ENCODE results near the gene DNAL4.

The DNAL4 gene

DNA sequence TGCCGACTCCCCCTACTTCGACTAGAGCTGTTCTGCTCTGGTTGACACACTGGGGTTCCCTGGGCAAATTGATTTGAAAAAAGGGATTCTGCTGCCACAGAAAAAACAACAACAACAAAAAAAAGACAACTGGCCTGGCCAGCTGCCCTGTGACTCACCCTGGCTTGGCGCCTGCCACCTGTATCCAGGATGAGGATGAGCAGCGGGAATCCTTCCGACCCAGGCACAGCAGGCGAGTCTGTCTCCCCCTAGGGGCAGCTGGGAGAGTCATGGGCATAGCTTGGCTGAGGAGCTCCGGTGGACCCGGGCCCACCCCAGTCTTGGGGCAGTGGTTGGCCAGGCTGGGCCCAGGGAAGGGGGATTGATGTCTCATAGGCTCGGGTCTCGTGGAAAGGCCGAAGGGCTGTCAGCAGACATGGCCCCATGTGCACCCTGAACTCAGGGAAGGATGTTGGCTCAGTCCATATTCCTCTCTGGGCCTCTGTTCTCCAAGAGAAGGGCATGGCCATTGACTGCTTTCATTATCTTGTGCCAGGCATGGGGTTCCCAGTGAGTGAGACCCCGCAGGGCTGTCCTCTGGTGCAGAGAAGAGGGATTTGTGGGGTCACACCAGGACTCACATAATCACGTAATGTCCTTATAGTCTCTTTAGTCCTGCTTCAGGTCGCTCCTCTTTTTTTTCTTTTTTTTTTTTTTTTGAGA, 27.7 kb downstream of the DNAL4 start:
- TF ChIP-seq, protein P1, sequence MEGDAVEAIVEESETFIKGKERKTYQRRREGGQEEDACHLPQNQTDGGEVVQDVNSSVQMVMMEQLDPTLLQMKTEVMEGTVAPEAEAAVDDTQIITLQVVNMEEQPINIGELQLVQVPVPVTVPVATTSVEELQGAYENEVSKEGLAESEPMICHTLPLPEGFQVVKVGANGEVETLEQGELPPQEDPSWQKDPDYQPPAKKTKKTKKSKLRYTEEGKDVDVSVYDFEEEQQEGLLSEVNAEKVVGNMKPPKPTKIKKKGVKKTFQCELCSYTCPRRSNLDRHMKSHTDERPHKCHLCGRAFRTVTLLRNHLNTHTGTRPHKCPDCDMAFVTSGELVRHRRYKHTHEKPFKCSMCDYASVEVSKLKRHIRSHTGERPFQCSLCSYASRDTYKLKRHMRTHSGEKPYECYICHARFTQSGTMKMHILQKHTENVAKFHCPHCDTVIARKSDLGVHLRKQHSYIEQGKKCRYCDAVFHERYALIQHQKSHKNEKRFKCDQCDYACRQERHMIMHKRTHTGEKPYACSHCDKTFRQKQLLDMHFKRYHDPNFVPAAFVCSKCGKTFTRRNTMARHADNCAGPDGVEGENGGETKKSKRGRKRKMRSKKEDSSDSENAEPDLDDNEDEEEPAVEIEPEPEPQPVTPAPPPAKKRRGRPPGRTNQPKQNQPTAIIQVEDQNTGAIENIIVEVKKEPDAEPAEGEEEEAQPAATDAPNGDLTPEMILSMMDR (IDR thresholded peaks at IDR 0.05; ENCODE audit: low read depth, low read length, missing control alignments), result peak; percentile 99
- H3K4me3 ChIP-seq (replicated peaks; ENCODE audit: low read depth, low read length), result no peak overlapping the region
- peak; percentile 59 for DNase-seq (ENCODE audit: extremely low read depth, low read depth)

DNA sequence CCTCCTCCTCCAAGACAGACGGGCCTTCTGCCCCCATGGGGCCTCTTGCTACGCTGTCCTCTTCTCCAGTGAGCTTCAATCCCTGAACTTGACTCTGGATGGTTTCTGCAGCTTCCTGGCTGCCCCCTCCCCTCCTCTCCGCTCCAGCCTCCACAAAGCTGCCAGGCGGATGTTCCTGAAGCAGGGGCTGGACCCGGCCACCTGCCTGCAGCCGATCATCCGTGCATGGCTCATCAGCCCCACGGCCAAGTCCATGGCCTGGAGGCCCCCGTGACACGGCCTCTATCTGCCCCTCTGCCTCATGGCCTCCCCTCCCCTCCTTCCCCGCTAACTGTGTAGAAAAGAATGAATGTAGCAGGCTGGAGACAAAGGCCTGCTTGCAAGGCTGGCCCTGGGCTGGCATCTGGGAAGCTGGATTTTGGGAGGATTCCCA, 31.4 kb downstream of the DNAL4 start:
- no peak overlapping the region for H3K4me3 ChIP-seq (replicated peaks; ENCODE audit: low read depth, low read length)
- no peak for DNase-seq (ENCODE audit: extremely low read depth, low read depth)
- TF ChIP-seq, protein P1 (IDR thresholded peaks at IDR 0.05; ENCODE audit: low read depth, low read length, missing control alignments), result no peak

DNA sequence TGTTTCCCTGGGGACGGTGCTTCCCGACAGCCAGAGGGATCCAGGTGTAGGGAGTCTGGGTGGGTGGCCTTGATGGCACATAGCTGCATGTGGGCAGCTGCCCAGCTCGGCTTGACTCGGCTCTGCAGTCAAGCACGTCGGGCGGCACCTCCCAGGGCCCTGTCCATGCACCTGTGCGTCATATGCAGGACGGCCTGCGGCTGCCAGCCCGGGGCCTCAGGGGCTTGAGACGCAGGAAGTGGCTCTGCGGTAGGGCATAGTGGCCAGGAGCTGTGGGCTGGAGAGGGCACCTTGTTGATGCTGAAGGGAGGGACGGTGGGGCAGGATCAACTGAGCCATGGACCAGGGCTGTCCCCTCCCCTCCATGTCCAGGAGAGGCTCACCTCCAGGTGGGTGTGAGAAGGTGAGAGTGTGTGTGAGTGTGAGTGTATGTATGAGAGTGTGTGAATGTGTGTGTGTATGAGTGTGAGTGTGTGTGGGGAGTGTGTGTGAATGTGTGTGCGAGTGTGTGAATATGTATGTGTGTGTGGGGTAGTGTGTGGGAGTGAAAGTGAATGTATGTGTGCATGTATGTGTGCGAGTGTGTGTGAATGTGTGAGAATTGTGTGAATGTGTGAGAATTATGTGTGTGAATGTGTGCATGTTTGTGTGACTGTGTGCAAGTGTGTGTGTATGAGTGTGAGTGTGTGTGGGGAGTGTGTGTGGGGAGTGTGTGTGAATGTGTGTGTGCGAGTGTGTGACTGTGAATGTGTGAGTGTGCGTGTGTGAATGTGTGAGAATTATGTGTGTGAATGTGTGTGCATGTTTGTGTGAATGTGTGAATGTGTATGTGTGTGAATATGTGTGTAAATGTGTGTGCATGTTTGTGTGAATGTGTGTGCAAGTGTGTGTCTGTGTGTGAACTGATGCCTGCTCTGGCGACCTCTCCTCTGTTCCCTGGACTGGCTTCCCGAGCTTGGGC, 32.5 kb downstream of the DNAL4 start:
- no peak overlapping the region for H3K4me3 ChIP-seq (replicated peaks; ENCODE audit: low read depth, low read length)
- TF ChIP-seq, protein P1 (IDR thresholded peaks at IDR 0.05; ENCODE audit: low read depth, low read length, missing control alignments), result no peak
- no peak for DNase-seq (ENCODE audit: extremely low read depth, low read depth)

- no peak for DNase-seq (ENCODE audit: extremely low read depth, low read depth)
- H3K4me3 ChIP-seq (replicated peaks; ENCODE audit: low read depth, low read length), result no peak overlapping the region
- TF ChIP-seq, protein P1 (IDR thresholded peaks at IDR 0.05; ENCODE audit: low read depth, low read length, missing control alignments), result no peak
Measured at GRCh38 chr22:38760477-38761201, 33.3 kb downstream of the DNAL4 start.

DNA sequence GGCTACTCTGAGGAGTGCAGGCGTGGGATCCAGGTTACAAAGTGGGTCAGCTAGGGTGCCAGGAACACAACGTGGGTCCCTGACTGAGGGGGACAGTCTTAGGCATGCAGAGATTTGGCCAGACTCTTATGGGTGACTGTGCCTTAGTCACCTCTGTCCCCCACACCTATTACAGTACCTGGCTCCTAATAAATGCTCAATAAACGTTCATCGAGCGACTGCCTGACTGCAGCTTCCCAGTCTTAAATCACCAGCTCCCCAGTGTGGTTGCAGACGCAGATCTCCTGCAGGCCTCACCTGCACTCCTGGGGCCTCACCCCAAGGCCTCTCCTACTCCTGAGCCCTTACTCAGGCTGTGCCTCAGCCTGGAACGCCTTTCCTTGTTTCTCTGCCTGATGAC, 34.9 kb downstream of the DNAL4 start:
- TF ChIP-seq, protein P1 (IDR thresholded peaks at IDR 0.05; ENCODE audit: low read depth, low read length, missing control alignments), result no peak
- DNase-seq (ENCODE audit: extremely low read depth, low read depth), result no peak
- H3K4me3 ChIP-seq (replicated peaks; ENCODE audit: low read depth, low read length), result no peak overlapping the region

DNA sequence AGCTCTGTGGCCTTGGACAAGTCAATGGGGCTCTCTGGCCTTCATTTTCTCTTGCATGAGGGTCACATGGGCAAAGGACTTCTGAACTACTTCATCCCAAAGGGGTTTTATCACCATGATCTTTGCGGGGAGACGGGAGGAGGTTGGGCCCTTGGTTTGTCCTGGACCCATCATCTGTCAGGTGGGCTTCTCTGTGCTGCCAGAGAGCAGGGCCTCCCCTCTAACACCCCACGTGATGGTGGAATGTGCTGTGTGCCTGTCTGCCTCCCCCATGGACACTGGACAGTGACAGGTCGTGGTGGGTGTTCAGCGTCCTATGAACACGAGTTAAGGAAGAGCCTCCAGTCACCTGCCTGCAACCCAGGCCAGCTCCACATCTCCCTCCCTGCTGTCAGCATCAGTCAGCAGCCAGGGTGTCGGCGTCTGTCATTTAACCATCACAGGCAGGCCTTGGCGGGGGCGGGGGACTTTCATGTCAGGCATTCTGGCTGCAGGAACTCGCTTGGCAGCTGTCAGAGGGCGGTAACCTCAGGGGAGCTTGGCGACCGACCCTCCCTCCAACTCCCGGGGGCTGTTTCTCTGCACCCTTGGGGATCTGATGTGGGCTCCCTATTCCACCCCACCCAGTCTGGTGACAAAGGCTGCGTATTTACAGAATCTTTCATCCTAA, 35.5 kb downstream of the DNAL4 start:
- TF ChIP-seq, protein P1 (IDR thresholded peaks at IDR 0.05; ENCODE audit: low read depth, low read length, missing control alignments), result no peak
- DNase-seq (ENCODE audit: extremely low read depth, low read depth), result no peak
- H3K4me3 ChIP-seq (replicated peaks; ENCODE audit: low read depth, low read length), result no peak overlapping the region
